ACHN (cell line): ENCODE measurements around the gene SYNE3.
"Not testable (repeated sequence)": the region's sequence is repeated elsewhere in the genome, so short reads cannot be mapped to it uniquely, and the experiment has no call there.

Source experiments
- DNase-seq: peaks from one replicate; pipeline ENCODE4 v3.0.0-alpha.2; 2015
- in situ Hi-C: cut with HindIII; loops from 2 replicates; pipeline ENCODE4 v1.10.0; 2017; ENCODE audit warnings: low sequenced_read_pairs, low pct_ligation_motif_present, low pct_unique_long_range_greater_than_20kb

The SYNE3 gene

DNA sequence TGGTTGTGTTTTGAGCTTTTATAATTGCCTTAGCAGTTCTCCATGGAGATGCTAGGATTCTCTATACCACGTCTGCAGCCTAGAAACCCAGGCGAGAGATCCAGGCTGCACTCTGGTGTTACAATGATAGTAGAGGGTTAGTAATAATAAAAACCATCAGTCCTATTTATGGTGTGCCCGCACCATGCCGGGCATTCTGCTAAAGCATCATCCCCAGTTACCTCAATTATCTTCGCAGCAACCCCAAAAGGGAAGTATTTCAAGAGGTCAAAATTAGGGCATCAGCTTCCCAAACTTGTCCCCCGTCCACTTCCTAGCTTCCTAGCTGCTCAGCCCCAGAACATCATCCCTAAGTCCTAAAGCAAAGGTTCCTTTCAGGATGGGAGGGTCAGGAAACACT is 3.2 kb downstream of the SYNE3 start:
- in situ Hi-C loops, result no loop called here
- no peak for DNase-seq

- in situ Hi-C loops, result no loop called here
- no peak for DNase-seq
These were observed 4.8 kb downstream of the SYNE3 start for GRCh38 chr14:95511687-95512086.

DNA sequence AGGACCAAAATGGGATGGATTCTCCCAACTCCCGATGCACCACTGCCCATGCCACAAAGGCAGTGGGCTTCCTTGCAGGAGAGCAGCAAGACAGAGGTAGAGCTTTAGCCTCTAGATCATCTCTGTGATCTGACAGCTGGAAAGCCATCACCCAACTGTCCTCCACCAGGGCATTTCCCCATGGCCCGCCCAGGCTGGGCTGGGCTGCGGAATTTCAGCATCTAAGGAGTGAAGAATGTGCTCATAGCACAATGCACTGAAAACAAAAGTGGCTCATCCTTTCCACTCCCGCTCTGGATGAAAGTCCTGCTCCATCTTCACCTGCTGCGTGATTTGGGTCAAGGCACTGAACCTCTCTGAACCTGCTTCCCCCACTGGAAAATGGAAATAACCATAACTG is 5.6 kb downstream of the SYNE3 start:
- in situ Hi-C loops, result no loop called here

GRCh38 chr14:95510344-95510743 is 6.1 kb downstream of the SYNE3 start:
- DNase-seq, in situ Hi-C loops: not testable (repeated sequence)

More for the DNA sequence above, 5.6 kb downstream of the SYNE3 start:
- DNase-seq, result no peak

DNA sequence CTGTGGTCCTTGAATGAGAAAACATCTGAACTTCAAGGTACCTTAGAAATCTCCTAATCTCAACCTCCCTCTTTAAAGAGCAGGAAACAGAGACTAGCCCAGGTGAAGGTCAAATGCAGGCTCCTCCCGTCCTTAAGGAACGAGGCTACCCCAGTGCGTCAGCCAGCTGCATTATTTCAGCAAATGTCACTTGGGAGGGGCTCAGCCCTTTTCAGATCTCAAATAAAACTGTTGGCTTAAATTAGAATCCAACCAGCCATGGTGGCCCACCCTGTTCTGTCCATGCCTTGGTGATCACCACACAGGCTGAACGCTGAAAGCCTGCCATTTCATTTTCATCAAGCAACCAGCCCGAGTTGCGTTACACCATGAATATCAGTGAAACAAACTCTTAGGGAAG is 7.0 kb downstream of the SYNE3 start:
- in situ Hi-C loops, result no loop called here
- no peak for DNase-seq

GRCh38 chr14:95508377-95508776 is 8.1 kb downstream of the SYNE3 start:
- DNase-seq, result no peak
- in situ Hi-C loops, result no loop called here

- peak; percentile 66 for DNase-seq
- in situ Hi-C loops, result no loop called here
These were observed 8.7 kb downstream of the SYNE3 start for GRCh38 chr14:95507701-95508103.

- in situ Hi-C loops, result no loop called here
- DNase-seq, result peak; percentile 73
These were observed 9.3 kb downstream of the SYNE3 start for GRCh38 chr14:95507174-95507573.

DNA sequence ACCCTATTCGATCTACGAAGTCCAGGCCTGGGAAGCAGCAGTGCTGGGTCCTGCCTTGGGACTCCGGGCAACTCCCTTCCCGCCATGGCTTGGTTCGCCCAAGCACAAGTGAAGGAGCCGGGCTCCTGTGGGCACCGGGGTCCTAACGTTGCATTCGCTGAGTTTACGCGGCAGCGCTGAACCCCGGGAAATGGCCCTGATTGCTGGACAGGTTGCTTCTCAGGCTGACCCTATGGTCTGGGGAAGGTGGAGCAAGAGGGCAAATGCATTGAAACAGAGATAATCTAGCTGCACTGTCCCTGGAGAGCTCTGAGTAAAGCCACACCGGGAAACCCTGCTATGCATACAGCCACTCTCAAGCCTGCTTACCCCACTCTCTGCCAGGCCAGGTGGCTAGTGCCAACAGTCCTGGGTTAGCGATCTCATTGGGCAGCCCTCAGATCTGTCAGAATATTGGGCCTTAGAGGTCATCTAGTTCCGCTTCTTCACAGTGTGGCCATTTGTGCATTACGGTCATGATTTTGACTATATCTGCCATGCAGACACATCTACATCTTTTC is 11.3 kb downstream of the SYNE3 start:
- in situ Hi-C loops, result no loop called here

DNA sequence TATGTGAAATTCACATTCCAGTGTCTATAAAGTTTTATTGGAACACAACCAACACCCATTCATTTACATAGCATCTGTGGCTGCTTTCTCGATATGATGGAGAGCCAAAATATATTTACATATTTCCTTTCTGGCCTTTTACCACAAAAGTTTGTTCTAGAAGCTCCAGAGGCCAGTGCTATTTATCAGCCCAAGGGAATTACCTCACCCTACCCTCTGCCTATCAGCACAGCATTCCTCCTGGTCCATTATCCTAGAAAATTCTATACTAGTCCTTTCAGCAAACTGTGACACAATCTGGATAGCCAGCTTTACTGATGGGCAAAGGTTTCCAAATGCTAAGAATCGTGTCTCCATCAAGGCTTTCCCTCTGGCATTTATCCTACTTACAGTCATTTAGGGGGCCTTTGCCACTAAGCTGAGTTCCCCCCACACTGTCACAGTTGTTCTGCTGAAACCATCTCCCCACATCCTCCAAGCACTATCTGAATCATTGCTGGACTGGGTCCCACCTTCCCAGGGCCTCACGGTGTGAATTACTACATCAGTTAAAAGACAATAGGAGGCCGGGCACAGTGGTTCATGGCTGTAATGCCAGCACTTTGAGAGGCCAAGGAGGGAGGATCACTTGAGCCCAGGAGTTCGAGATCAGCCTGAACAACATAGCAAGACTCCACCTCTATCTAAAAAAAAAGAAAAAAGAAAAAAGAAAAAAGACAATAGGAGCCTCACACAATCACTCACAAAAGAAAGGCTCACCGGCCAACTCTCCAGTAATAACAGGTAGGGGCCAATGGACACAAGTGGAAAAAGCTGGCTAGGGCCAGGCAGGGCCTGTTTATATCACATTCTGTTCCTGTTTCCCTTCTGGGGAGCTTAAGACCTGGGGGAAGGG is 12.1 kb downstream of the SYNE3 start:
- no peak for DNase-seq
- in situ Hi-C loops, result no loop called here

More for the DNA sequence above, 11.3 kb downstream of the SYNE3 start:
- DNase-seq, result no peak

DNA sequence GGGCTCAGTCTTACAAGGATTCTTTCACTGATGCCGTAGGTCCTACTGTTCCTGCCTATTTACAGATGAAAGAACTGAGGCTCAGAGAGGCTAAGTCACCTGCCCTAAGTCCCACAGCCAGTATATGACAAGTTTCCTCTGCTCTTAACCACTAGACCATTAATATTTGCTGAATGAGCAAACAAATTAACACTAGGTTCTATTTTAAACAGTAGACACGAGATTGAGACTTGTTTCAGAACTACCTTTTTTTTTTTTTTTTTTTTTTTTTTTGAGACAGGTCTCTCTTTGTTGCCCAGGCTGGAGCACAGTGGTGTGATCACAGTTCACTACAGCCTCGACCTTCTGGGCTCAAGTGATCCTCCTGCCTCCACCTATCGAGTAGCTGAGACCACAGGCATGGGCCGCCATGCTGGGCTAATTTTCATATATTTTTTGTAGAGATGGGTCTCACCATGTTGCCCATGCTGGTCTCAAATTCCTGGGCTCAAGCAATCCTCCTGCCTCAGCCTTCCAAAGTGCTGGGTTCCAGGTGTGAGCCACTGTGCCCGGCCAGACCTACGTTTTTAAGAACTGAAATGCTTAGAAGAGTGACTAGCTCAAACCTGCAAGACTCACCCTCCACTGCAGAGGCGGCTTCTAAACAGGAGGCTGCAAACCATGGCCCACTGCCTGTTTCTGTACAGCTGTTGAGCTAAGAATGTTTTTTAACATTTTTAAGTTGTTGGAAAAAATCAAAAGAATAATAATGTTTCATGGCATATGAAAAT is 12.9 kb downstream of the SYNE3 start:
- in situ Hi-C loops, result no loop called here

DNA sequence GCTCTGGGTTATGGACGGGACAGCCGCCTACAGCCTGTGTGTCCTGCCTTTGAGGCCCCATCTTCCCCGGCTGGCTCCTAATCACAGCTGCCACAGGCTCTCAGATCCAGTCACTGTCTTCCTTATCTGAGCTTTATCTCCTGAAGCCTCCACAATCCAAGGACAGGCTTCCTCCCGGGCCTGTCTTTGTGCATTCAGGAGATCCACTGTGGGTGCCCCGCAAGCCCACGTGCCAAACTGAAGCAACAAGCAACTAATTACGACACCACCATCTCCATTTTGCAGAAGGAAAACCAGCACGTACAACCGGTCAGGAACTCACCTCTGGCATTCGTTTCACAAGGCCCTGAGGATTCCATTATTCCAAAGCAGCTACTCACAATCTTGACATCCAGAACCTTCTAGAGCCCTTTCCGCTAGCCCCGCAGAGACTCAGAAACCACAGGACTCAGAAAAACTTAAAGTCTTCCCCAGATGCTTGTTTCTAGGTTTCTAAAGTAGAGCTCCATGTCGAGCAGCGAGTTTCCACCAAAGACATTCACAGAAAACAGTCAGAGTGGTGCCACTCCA is 14.0 kb downstream of the SYNE3 start:
- in situ Hi-C loops, result no loop called here
- no peak for DNase-seq

More for the DNA sequence above, 12.9 kb downstream of the SYNE3 start:
- no peak for DNase-seq

DNA sequence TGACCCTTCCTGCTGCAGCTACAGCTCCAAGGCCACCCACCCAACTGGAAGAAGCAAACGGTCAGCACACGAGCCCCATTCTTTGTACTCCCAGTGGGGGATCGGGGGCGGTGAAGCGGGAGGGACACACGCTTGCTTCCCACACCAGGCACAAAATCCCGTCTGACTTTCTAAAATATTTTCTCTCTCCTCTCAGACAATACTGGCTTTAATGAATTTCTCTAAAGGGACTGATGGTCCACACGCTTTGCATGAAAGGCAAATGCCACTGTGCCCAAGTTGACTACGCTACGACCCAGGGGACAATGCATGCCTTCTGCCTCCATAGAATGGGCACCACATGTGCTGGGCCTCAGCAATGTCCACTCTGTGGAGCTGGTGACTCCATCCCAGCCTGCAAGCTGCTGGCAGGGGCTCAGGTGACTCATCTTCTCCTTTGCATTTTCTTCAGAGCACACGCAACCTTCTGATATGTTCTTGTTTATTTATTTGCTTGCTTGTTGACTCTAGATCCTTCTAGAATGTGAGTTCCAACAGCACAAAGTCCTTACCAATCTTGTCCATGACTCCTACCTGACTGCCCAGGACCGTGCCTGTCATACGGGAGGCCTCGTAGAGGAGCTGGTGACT is 15.6 kb downstream of the SYNE3 start:
- DNase-seq, result peak; percentile 25
- in situ Hi-C loops, result no loop called here

DNA sequence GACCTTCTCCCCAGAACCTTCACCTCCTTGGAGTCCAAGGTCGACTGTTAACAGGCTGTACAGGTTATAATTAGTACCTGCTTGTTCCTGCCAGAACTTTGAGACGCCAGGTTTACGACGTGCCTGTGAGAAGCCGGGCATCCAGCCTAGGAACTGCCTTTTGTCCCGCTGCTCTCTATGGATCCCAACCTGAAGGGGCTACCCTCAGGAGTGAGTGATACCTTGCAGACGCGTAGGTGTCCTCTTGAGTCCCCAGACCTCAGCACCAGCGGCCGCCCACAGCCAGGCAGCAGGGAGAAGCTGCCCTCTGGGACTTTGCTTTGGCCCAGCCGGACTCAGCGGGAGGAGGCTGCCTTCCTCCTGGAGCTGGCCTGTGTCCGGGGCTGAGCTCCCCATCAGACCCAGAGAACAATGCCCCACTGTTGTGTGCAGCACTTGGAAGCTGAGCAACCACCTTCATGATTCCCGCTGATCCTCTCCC is 16.2 kb downstream of the SYNE3 start:
- DNase-seq, result no peak
- in situ Hi-C loops, result no loop called here

DNA sequence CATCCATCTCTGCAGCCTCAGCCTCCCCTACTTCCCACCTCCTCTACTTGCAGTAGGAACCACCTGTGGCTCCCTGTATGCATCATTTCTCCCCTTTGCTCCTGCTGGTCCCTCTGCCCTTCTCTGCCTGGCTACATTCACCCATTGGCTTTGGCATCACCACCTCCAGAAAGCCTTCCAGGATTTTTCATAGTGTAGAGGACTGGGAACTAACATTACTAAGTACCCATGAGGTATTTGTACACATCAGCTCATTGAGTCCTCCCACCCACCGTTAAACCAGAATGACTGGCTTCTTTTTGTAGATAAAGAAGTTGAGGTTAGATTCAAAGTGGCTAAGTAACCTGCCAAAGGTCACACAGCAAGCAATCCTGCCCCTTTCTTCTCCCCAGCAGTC is 17.1 kb downstream of the SYNE3 start:
- DNase-seq, result no peak
- in situ Hi-C loops, result no loop called here

DNA sequence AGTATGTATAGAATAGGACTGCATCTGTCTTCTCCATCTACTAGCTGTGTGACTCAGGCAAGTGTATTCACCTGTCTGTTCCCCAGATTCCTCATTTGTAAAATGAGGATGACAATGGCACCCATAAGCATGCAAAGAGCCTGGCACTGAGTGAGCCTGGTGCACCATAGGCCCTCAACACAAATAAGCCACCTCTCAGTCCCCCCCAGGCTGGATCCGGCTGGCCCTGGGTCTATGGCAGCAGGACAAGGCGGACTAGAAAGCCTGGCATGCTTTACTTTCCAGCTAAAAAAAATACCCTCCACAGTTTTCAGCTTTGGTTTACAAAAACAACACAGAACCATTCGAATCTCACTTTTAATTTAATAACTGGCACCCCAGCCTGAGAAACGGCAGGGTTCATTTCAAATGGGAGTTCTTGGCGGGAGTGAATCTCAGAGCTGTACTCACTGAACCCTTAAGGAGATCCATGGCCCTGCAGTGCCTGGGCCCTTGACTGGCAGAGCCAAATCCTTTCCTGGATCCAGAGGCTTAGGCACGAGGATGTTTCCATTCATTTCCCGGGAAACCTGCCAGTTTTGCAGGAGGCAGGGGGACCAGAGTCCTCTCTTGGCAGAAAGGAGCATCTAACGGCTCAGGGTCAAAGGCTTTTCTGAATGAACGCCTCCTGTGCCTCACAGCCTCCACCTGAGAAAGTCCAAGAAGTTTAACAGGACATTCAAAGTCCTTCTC is 17.7 kb downstream of the SYNE3 start:
- in situ Hi-C loops, result no loop called here
- DNase-seq, result no peak

- DNase-seq, result no peak
- in situ Hi-C loops, result no loop called here
These were observed 18.9 kb downstream of the SYNE3 start for GRCh38 chr14:95497561-95498011.
